IMR-90 (cell line): ENCODE data around the gene KCTD16. TPM values are rescaled to one million over a fixed set of nuclear protein-coding genes. Genes with fewer than 3 reads are reported as not detected.

Experiments
- ATAC-seq: fragments of 200-7000 bp; cut with Tn5 transposase; 2 replicates; pipeline ENCODE4 v1.9.1; 2020; ENCODE audit warnings: low read depth, mild to moderate bottlenecking, moderate library complexity
- BruUV-seq: library from RNA; stranded (reverse); fragments of 400-500 nt; replicated peaks from 2 replicates; lab custom pipeline; 2021; lab: Mats Ljungman, UMichigan
- CTCF ChIA-PET: fragments of 300-600 bp; formaldehyde crosslinking; extraction: SDS; loops from one replicate; lab custom pipeline; 2021; ENCODE audit warnings: antibody characterized with exemption; lab: Yijun Ruan, JAX
- POLR2A ChIA-PET: fragments of 300-600 bp; sonication (Branson Sonifier 250); formaldehyde crosslinking; loops from one replicate; lab custom pipeline; 2022; ENCODE audit warnings: antibody characterized with exemption; ENCODE audit not compliant: unreplicated experiment; lab: Charles Lee
- DNase-seq: peaks from one replicate; pipeline ENCODE4 v3.0.0; 2013
- H2AFZ ChIP-seq: replicated peaks from 2 replicates; pipeline ENCODE3; 2013; ENCODE audit warnings: low read length, mild to moderate bottlenecking; ENCODE audit not compliant: poor library complexity
- H2AK5ac ChIP-seq: 2 replicates; pipeline ENCODE4 v1.6.1; 2013; ENCODE audit warnings: low read depth, low read length, inconsistent platforms
- H2AK9ac ChIP-seq: replicated peaks from 2 replicates; pipeline ENCODE3; 2013; ENCODE audit warnings: mild to moderate bottlenecking, low read depth, low read length, moderate library complexity; ENCODE audit not compliant: poor library complexity
- H2BK120ac ChIP-seq: 2 replicates; pipeline ENCODE4 v1.6.1; 2013; ENCODE audit warnings: low read depth, low read length, inconsistent platforms
- H2BK15ac ChIP-seq: 3 replicates; pipeline ENCODE4 v1.6.1; 2013; ENCODE audit warnings: low read depth, low read length, inconsistent platforms
- H2BK20ac ChIP-seq: 2 replicates; pipeline ENCODE4 v1.6.1; 2013; ENCODE audit warnings: low read depth, mild to moderate bottlenecking, inconsistent platforms, low read length, moderate library complexity
- H2BK5ac ChIP-seq: 2 replicates; pipeline ENCODE4 v1.6.1; 2013; ENCODE audit warnings: mild to moderate bottlenecking, low read depth, low read length, inconsistent platforms; ENCODE audit not compliant: poor library complexity, severe bottlenecking
- H3K14ac ChIP-seq: replicated peaks from 2 replicates; pipeline ENCODE4 v1.6.1; 2013; ENCODE audit warnings: low read depth, low read length, inconsistent platforms
- H3K18ac ChIP-seq: 2 replicates; pipeline ENCODE4 v1.6.1; 2013; ENCODE audit warnings: low read depth, low read length, control low read depth
- H3K23ac ChIP-seq: 2 replicates; pipeline ENCODE4 v1.6.1; 2013; ENCODE audit warnings: low read depth, low read length, inconsistent platforms
- H3K27ac ChIP-seq: 2 replicates; pipeline ENCODE4 v1.5.1; 2013; ENCODE audit warnings: mild to moderate bottlenecking, control low read depth, low read length; ENCODE audit not compliant: insufficient read depth
- H3K27me3 ChIP-seq: 2 replicates; pipeline ENCODE4 v1.6.1; 2013; ENCODE audit warnings: low read length; ENCODE audit not compliant: control insufficient read depth, insufficient read depth
- H3K36me3 ChIP-seq: 2 replicates; pipeline ENCODE4 v1.6.1; 2013; ENCODE audit warnings: low read length, mixed read lengths; ENCODE audit not compliant: control insufficient read depth, insufficient read depth
- H3K4ac ChIP-seq: 2 replicates; pipeline ENCODE4 v1.6.1; 2013; ENCODE audit warnings: low read depth, low read length, inconsistent platforms
- H3K4me1 ChIP-seq: 2 replicates; pipeline ENCODE4 v1.6.1; 2013; ENCODE audit warnings: low read length, mixed read lengths; ENCODE audit not compliant: control insufficient read depth, insufficient read depth
- H3K4me2 ChIP-seq: 2 replicates; pipeline ENCODE4 v1.6.1; 2013; ENCODE audit warnings: low read depth, mild to moderate bottlenecking, control low read depth, low read length, moderate library complexity
- H3K4me3 ChIP-seq: 2 replicates; pipeline ENCODE4 v1.5.1; 2013; ENCODE audit warnings: low read depth, mild to moderate bottlenecking, control low read depth, low read length, moderate library complexity; ENCODE audit not compliant: insufficient read depth
- H3K56ac ChIP-seq: 2 replicates; pipeline ENCODE4 v1.6.1; 2013; ENCODE audit warnings: low read length, inconsistent platforms; ENCODE audit not compliant: insufficient read depth; ENCODE audit errors: extremely low read depth
- H3K79me1 ChIP-seq, 2 experiments: 2 replicates each; pipeline ENCODE4 v1.6.1; 2013; ENCODE audit warnings: low read length in 2 of 2, inconsistent platforms in 1 of 2, low read depth in 1 of 2
- H3K9ac ChIP-seq: 2 replicates; pipeline ENCODE4 v1.6.1; 2013; ENCODE audit warnings: low read depth, low read length, control low read depth
- H3K9me1 ChIP-seq: 2 replicates; pipeline ENCODE4 v1.6.1; 2013; ENCODE audit warnings: low read length, inconsistent platforms; ENCODE audit not compliant: insufficient read depth
- H3K9me3 ChIP-seq: 2 replicates; pipeline ENCODE4 v1.6.1; 2013; ENCODE audit warnings: low read length; ENCODE audit not compliant: control insufficient read depth, insufficient read depth
- H4K20me1 ChIP-seq: 2 replicates; pipeline ENCODE4 v1.6.1; 2013; ENCODE audit warnings: low read length, inconsistent platforms; ENCODE audit not compliant: insufficient read depth
- H4K5ac ChIP-seq: 2 replicates; pipeline ENCODE4 v1.6.1; 2013; ENCODE audit warnings: mild to moderate bottlenecking, low read depth, low read length, control low read depth
- H4K8ac ChIP-seq, 2 experiments: 2 replicates each; pipeline ENCODE4 v1.6.1; 2013; ENCODE audit warnings: low read depth in 2 of 2, low read length in 2 of 2, control low read depth in 1 of 2, inconsistent platforms in 1 of 2
- H4K91ac ChIP-seq: 2 replicates; pipeline ENCODE4 v1.6.1; 2013; ENCODE audit warnings: low read depth, low read length, inconsistent platforms; ENCODE audit not compliant: insufficient read depth
- CHD1 ChIP-seq: IDR thresholded peaks from 2 replicates; pipeline ENCODE4 v1.6.1; 2012; ENCODE audit warnings: low read depth, low read length, improper control_type of control experiment
- NFE2L2 ChIP-seq: fragments of 150-350 bp; IDR thresholded peaks from 2 replicates; pipeline ENCODE4 v1.6.1; 2016; ENCODE audit warnings: low read depth, mild to moderate bottlenecking, low read length
- RCOR1 ChIP-seq: IDR thresholded peaks from 2 replicates; pipeline ENCODE4 v1.6.1; 2012; ENCODE audit warnings: mild to moderate bottlenecking, low read length, improper control_type of control experiment; ENCODE audit not compliant: insufficient replicate concordance
- WGBS, 2 experiments: methylation state at CpG; one replicate each; pipeline versions ENCODE4 v1.1.5 to v1.1.7; 2013; ENCODE audit warnings: missing lambda C conversion rate in 2 of 2; ENCODE audit not compliant: insufficient read length in 1 of 2; ENCODE audit errors: extremely low coverage in 2 of 2; 5-methylcytosine and 5-hydroxymethylcytosine counted together
- dilution Hi-C: fragments of 300-500 bp; cut with HindIII; formaldehyde crosslinking; loops from one replicate; pipeline ENCODE4 v1.14.3; 2018; ENCODE audit warnings: low sequenced_read_pairs; ENCODE audit not compliant: unreplicated experiment
- in situ Hi-C: fragments of 300-500 bp; cut with MboI; formaldehyde crosslinking; loops from 3 replicates; pipeline ENCODE4 v1.14.3; 2019; ENCODE audit warnings: low sequenced_read_pairs, inconsistent platforms, mixed read lengths
- intact Hi-C: fragments of 100-400 bp; cut with micrococcal nuclease; formaldehyde crosslinking; loops from 2 replicates; pipeline ENCODE4 v1.10.0; 2022
- polyA plus RNA-seq, 3 experiments: library from polyadenylated mRNA; depleted of rRNA; stranded (reverse); fragments of >200 nt; gene quantifications; 2 replicates each; pipeline ENCODE4 v1.2.3, GENCODE V29; 2012; ENCODE audit warnings: low replicate concordance in 1 of 3
- total RNA-seq: library from RNA; depleted of rRNA; stranded (reverse); fragments of >200 nt; gene quantifications from 2 replicates; pipeline ENCODE4 v1.2.3, GENCODE V29; 2012

KCTD16 gene
- total and polyA plus RNA-seq, 2 of the 4 experiments (the other 2 are of a cell fraction): 0.43 to 1.1 TPM

- no peak overlapping the region for H2AFZ ChIP-seq
- WGBS, 2 experiments: no CpG with 5 or more reads among the region's 2 CpGs
Observed at GRCh38 chr5:144254552-144254951, 83.9 kb downstream of the KCTD16 start.

More at GRCh38 chr5:144254552-144254951, 83.9 kb downstream of the KCTD16 start:
- Histone ChIP-seq H3K56ac (no peak overlapping the region), H3K9ac (no peak overlapping the region), H3K36me3 (no peaks in the 10 kb centered on the region), H3K14ac (no peak overlapping the region), H3K27ac (no peak overlapping the region), H3K23ac (no peak overlapping the region), H3K4ac (no peak overlapping the region), H4K5ac (no peak overlapping the region), H3K4me3 (no peak overlapping the region), H2BK15ac (no peak overlapping the region), H4K8ac (no peak overlapping the region), H3K79me1 (no peaks in the 10 kb centered on the region), H4K20me1 (no peaks in the 10 kb centered on the region), H4K91ac (no peak overlapping the region), H3K4me1 (no peaks in the 10 kb centered on the region), H3K4me2 (no peak overlapping the region), H2AK9ac (no peak overlapping the region), H2BK5ac (no peak overlapping the region), H2BK20ac (no peak overlapping the region), H3K9me3 (no peaks in the 10 kb centered on the region), H2AK5ac (no peak overlapping the region), H3K27me3 (no peaks in the 10 kb centered on the region; the same call in 1 of the 2 replicates), H3K9me1 (no peaks in the 10 kb centered on the region), H3K18ac (no peak overlapping the region), H2BK120ac (no peak overlapping the region)
- dilution Hi-C loops: no loop called here
- DNase-seq (no peak), ATAC-seq (no peak)
- CTCF ChIA-PET: no interaction called here
- TF ChIP-seq CHD1 (no peak), RCOR1 (no peak), NFE2L2 (no peak)
- POLR2A ChIA-PET: no interaction called here
- no TSS peak for BruUV-seq
- in situ Hi-C loops: no loop called here
- intact Hi-C loops: no loop called here
